ENCODE results near the gene CALU.
A peak's percentile ranks its signal among the peaks of the same experiment; 100 is the strongest.

CALU gene

DNA sequence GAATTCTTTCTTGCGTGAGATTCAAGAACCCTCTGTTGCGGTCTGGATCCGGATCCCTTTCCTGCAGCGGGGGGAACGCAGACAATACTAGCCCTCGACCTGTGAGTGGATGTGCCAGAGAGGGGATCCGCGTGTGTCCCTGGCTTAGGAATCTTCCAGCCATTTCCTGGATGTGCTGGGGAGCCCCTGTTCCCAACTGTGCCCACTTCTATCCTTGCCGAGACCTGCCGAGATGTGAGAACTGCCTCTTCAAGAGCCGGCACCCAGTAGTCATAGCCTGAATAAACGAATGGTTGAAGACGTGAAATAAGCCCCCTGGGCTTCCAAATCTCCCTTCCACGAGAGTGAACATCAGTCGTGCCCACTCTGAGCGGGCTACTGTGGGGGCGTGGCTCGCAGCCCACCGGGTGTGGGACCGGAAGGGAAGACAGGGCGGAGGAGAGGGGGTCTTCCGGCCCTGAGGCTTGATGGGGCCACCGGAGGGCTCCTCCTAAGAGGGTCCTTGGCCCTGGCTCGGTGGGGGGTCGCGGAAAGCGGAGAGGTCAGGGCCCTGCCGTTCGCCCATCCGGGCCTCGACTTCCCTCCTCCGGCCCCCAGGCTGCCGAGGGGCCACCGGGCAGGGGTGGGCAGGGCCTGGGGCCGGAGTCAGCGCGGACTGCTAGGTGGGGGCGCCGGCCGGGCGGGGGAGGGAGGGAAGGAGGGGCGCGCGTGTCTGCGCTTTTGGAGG, 51.3 kb downstream of the CALU start:
- no peak for DNase-seq

- DNase-seq = peak; percentile 53
Observed at GRCh38 chr7:128791121-128791971, 52.2 kb downstream of the CALU start, which contains the start of gene CCDC136. CCDC136 (plus strand) TSS chr7:128791968; CDS start chr7:128792412, 444 bp downstream.

DNA sequence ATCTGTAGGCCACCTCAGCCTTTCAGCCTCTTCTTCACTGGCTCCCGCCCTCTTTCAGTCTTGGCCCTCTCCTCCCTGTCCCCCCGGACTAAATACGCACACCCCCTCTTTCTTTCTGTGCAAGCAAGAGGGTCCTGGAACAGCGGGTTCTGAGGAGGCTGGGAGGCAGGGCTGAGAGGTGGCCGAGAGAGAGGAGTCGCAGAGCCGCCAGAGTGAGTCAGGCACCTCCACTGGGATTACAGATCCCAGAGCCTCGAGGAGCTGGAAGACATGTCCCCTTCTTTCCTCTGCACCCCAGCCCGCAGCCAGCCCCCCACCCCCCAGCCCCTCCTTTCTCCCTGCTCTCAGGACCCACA, 52.8 kb downstream of the CALU start:
- no peak for DNase-seq

DNA sequence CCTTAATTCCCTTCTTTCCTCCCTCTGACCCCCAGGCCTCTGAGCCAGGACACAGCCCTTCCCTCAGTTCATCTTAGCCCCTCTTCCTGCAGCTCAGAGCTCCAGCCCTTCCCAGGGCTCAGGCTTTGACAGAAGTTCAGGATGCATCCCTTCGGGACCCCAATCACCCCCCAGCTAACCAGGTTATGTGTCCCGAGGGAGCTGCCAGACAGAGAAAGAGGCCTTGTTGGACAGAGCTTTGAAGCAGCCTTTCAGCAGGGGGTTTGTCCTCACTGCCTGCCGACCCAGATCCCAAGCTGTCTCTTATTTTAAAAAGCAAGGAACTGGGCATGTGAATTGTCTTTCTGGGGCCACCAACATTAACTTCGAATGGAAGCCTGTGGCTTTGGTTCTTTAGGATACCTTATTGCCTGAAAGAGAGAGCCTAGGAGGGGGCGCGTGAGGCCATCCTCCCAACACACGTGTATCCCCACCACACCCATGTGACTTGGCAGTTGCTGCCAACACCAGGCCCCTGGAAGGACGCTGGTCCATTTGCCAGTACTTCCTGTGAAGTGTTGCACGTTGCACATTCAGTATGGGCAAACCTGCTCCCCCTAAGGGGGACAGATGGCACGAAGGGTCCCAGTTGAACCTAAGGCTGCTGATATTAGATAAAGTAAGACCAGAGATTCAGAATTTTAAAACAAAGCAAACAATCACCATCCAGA, 53.5 kb downstream of the CALU start:
- no peak for DNase-seq

GRCh38 chr7:128793181-128793547, 54.0 kb downstream of the CALU start:
- no peak for DNase-seq

DNA sequence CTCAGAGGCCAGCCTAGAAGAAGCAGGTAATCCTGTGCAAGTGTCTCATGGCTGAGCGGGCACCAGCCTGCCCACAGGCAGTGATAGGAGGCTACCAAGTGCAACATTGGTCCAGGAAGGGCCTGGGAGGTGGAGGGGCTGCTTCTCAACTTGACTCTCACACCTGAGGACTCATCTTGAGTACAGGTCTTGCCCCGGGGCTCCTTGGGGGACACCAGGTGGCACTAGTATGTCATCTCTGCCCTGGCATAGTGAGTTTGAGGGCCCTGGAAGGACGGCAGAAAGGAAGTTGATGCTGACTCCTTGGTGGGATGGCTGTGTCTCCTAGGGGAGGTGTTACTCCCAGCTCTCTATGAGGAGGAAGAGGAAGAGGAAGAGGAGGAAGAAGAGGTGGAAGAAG, 54.9 kb downstream of the CALU start:
- no peak for DNase-seq

GRCh38 chr7:128794436-128794835, 55.3 kb downstream of the CALU start:
- DNase-seq = no peak

- DNase-seq = no peak
Observed at GRCh38 chr7:128795129-128795528, 56.0 kb downstream of the CALU start.

DNA sequence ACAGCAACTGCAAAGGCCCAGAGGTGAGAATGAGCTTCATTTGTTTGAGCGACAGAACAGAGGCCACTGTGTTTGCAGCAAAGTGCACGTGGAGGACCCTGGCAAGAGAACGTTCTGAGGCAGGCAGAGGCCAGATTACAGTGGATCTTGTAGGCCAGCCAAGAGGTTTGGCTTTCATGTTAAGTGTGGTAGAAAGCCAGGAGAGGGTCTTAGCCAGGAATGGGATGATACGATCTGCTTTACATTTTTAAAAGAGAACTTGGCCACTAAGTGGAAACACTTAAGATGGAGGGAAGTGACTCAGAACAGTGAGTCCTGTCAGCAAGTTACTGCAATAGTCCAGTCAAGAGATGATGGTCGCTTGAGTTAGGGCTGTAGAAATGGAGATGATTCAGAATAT, 57.2 kb downstream of the CALU start:
- no peak for DNase-seq

GRCh38 chr7:128799451-128799850, 60.3 kb downstream of the CALU start:
- DNase-seq = no peak

GRCh38 chr7:128800567-128800966, 61.4 kb downstream of the CALU start:
- DNase-seq = no peak

GRCh38 chr7:128801003-128801402, 61.8 kb downstream of the CALU start:
- no peak for DNase-seq

- no peak for DNase-seq
Observed at GRCh38 chr7:128801667-128802418, 62.7 kb downstream of the CALU start.

DNA sequence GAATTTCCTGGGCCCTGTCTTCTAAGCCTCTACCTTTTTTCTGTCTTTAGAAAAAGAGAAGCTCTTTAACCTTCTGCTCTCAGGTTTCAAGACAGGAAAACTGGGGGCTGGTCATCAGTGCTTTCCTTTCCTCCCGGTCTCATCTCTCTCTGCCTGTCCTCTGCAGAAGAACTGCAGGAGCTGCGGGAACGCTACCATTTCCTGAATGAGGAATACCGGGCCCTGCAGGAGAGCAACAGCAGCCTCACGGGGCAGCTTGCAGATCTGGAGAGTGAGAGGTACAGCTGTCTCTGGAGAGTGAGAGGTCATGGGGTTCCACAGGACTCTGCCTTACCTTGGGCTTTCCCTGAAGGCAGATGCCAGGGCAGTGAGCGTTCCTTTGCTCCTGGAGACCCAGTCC, 65.3 kb downstream of the CALU start:
- DNase-seq = no peak

GRCh38 chr7:128805225-128805624, 66.1 kb downstream of the CALU start:
- DNase-seq = no peak

DNA sequence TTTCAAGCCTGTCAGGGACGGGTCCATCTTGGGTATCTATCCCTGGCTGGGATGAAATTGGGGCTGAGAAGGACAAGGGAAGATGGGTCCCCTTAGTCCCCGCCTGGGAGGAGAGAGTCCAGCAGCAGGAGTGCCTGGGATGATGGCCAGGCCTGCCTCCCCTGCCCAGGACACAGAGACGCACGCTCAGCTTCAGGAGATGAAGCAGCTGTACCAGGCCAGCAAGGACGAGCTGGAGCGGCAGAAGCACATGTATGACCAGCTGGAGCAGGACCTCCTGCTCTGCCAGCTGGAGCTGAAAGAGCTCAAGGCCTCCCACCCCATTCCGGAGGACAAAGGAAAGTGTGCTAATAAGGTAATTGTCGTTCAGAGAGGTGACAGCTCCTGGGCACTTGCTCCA, 68.0 kb downstream of the CALU start:
- DNase-seq = no peak

DNA sequence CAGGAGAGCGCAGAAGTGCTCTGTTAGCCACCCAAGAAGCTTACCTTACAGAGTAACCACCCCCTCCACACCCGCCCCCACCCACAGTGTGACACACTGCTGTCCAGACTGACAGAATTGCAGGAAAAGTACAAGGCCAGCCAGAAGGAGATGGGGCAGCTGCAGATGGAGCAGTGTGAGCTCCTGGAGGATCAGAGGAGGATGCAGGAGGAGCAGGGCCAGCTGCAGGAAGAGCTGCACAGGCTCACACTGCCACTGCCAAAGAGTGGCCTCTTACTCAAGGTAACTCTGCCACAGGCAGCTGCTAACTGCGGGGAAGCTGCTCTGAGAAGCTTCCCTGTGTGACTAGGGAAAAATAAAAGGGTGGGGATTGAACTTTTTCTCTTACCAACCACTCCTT, 70.2 kb downstream of the CALU start:
- DNase-seq = no peak

GRCh38 chr7:128810473-128810872, 71.3 kb downstream of the CALU start:
- DNase-seq = no peak

- no peak for DNase-seq
Observed at GRCh38 chr7:128810997-128811396, 71.8 kb downstream of the CALU start.

- no peak for DNase-seq
Observed at GRCh38 chr7:128811631-128812430, 72.7 kb downstream of the CALU start.

GRCh38 chr7:128812514-128813168, 73.5 kb downstream of the CALU start:
- DNase-seq = peak; percentile 25

- no peak for DNase-seq
Observed at GRCh38 chr7:128814499-128814898, 75.3 kb downstream of the CALU start.
